Nephron progenitor cell (in vitro differentiated cells): ENCODE measurements around the gene ANO6.
A peak's percentile ranks its signal among the peaks of the same experiment; 100 is the strongest.

Experiments used
- DNase-seq: peaks from one replicate; pipeline ENCODE4 v3.0.0; 2021
- H3K27ac Mint-ChIP-seq: 2 replicates; pipeline ENCODE4 v1.8.0; 2021; ENCODE audit warnings: mild to moderate bottlenecking, moderate library complexity, mixed read lengths
- H3K27me3 Mint-ChIP-seq: 2 replicates; pipeline ENCODE4 v1.8.0; 2021; ENCODE audit warnings: mild to moderate bottlenecking, low read depth, mixed read lengths; ENCODE audit not compliant: poor library complexity
- H3K36me3 Mint-ChIP-seq: 2 replicates; pipeline ENCODE4 v1.8.0; 2021; ENCODE audit warnings: low read depth, mixed read lengths
- H3K4me1 Mint-ChIP-seq: 2 replicates; pipeline ENCODE4 v1.8.0; 2021; ENCODE audit warnings: mixed read lengths
- H3K4me3 Mint-ChIP-seq: 2 replicates; pipeline ENCODE4 v1.8.0; 2021; ENCODE audit warnings: mild to moderate bottlenecking, moderate library complexity, mixed read lengths
- H3K9me3 Mint-ChIP-seq: 2 replicates; pipeline ENCODE4 v1.8.0; 2021; ENCODE audit warnings: mild to moderate bottlenecking, moderate library complexity, mixed read lengths
- TF ChIP-seq, protein P1 (sequence below): fragments of 200-600 bp; sonication (generic); IDR thresholded peaks from 2 replicates; pipeline ENCODE4 v1.5.0; 2021; ENCODE audit warnings: antibody characterized with exemption

The ANO6 gene

DNA sequence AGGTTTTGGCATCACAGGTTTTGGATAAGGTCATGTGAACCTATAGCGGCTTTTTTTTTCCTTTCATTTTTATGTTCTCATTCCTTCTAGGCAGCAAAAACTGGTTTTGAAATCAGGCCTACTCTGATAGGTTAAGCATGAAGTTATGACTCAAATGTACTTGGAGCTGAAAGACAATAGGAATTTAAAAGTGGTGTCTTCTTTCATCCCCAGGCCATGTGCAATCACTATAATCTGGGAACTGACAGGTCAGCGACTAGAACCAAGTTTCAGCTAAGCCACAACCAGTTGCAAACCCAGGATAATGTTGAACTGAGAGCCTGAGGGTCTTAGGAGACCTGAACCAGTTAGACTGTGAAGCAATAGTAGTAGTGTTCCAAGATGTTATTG is 74.3 kb downstream of the ANO6 start:
- Mint-ChIP-seq H3K27ac (no peak overlapping the region), H3K27me3 (no peaks in the 10 kb centered on the region)
- TF ChIP-seq, protein P1, sequence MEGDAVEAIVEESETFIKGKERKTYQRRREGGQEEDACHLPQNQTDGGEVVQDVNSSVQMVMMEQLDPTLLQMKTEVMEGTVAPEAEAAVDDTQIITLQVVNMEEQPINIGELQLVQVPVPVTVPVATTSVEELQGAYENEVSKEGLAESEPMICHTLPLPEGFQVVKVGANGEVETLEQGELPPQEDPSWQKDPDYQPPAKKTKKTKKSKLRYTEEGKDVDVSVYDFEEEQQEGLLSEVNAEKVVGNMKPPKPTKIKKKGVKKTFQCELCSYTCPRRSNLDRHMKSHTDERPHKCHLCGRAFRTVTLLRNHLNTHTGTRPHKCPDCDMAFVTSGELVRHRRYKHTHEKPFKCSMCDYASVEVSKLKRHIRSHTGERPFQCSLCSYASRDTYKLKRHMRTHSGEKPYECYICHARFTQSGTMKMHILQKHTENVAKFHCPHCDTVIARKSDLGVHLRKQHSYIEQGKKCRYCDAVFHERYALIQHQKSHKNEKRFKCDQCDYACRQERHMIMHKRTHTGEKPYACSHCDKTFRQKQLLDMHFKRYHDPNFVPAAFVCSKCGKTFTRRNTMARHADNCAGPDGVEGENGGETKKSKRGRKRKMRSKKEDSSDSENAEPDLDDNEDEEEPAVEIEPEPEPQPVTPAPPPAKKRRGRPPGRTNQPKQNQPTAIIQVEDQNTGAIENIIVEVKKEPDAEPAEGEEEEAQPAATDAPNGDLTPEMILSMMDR: no peak

DNA sequence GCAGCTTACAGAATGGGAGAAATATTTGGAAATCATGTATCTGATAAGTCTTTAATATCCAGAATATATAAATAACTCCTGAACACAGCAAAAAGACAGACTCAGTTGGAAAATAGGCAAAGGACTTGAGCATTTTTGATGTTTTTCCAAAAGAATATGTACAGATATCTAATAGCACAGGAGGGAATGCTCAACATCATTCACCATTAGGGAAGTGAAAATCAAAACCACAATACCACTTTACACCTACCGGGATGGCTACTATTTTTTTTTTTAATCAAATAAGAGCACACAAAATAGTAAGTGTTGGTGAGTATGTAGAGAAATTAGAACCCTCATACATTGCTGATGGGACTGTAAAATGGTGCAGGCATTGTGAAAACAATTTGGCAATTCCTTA is 75.6 kb downstream of the ANO6 start:
- Mint-ChIP-seq H3K4me1 (no peaks in the 10 kb centered on the region), H3K4me3 (no peak overlapping the region), H3K36me3 (peaks cover 18% of the 10 kb centered on the region), H3K27ac (no peak overlapping the region), H3K9me3 (no peaks in the 10 kb centered on the region), H3K27me3 (no peaks in the 10 kb centered on the region)
- DNase-seq: no peak
- TF ChIP-seq, protein P1: no peak

More for the DNA sequence above, 74.3 kb downstream of the ANO6 start:
- Mint-ChIP-seq H3K4me3 (no peak overlapping the region), H3K36me3 (peaks cover 18% of the 10 kb centered on the region), H3K9me3 (no peaks in the 10 kb centered on the region), H3K4me1 (peaks cover under 1% of the 10 kb centered on the region)
- no peak for DNase-seq

DNA sequence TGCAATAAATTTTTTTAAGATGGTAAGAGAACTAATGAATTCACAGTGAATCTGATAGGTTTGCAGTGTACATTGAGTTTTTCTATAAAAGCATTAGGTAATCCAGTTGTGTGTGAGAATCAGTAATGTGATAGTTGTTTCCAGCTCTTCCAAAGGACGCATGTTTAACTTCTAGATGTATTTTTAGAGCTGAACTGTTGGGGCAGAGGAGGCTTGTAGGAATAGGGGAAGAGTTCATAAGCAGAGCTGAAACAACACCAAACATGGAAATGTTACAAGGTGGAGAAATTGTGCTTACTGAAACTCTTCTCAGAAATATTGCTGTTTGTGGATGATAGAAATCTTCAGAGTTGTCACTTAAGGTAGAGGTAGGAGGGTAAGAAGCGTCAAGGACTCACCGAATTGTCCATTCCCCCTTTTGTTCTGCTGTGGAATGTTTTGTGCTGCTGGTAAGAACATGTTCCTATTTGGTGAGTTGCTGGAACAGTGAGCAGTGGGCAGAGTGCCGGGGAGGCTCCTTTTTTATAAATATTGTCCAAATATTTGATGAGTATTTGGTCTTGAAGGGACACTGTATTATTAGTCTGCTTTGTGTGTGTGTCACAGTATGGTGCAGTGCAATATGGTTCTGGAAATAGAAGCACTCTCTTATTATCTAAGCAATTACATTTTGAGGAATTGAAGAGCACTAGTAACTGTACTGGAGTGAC is 76.7 kb downstream of the ANO6 start:
- Mint-ChIP-seq H3K27me3 (no peaks in the 10 kb centered on the region), H3K9me3 (no peaks in the 10 kb centered on the region), H3K4me3 (no peak overlapping the region), H3K36me3 (peaks cover 18% of the 10 kb centered on the region), H3K4me1 (no peaks in the 10 kb centered on the region), H3K27ac (peak overlapping the region; percentile 83)
- TF ChIP-seq, protein P1: no peak
- no peak for DNase-seq

DNA sequence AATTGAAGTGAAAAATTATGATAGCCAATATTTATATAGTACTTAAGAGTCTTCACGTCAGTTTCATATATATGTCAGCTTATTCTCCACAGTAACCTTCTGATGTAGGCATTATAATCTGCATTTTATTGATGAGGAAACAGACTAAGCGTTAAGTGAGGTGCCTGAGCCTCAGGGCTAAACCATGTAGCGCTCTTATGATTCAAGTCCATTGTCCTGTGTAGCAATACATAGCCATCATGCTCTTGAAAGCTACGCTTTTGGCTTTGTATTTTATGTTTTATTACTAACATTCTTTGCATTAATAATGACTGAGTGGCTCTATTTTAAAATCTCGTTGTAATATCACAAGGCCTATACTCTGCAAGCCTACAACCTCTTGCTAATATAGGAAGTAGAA is 79.0 kb downstream of the ANO6 start:
- DNase-seq: no peak
- Mint-ChIP-seq H3K27ac (no peak overlapping the region), H3K4me1 (peaks cover 16% of the 10 kb centered on the region), H3K36me3 (peaks cover 18% of the 10 kb centered on the region), H3K9me3 (no peaks in the 10 kb centered on the region), H3K4me3 (no peak overlapping the region), H3K27me3 (no peaks in the 10 kb centered on the region)
- TF ChIP-seq, protein P1: no peak

DNA sequence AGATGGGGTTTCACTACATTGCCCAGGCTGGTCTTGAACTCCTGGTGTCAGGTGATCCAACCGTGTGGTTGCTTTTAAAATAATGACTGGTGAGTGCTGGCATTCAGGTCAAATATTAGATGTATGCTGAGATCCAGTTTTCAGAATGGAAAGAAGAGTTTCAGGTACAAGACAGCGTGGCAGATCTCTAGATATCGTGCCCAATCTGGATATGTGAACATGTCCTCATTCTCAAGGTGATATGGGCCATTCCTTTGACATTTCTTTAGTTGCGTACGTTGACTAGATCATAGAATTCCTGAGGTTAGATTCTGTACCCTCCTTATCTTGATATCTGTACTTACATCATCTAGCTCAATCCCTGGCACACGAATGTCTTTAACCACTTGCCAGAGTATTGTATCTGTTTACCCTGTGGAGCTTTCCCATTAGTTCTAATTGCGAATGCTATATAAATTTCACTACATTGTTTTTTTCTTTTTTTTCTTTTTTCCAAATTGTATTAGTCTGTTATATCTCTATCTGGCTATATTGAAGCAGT is 80.2 kb downstream of the ANO6 start:
- Mint-ChIP-seq H3K27me3 (no peaks in the 10 kb centered on the region), H3K4me3 (no peak overlapping the region), H3K4me1 (peaks cover 16% of the 10 kb centered on the region), H3K36me3 (peaks cover 12% of the 10 kb centered on the region), H3K27ac (peak overlapping the region; percentile 29), H3K9me3 (no peaks in the 10 kb centered on the region)
- TF ChIP-seq, protein P1: no peak
- DNase-seq: no peak

DNA sequence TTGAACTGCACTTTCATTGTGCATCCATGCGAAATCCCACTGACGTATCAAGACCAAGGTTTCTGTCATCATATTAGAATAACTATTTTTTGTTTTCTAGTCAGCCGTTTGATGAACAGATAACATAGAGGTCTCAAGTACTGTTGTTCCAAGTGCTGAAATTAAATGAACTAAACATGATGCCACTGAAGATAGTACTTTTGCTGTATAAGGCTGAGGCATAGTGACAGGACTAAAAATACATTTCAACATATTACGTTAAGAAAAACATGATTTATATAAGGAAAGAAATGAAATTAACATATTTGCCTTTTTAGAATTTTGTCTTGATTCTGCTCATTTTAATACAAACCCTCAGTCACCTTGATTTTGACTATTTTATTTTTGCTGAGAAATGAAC is 82.2 kb downstream of the ANO6 start:
- TF ChIP-seq, protein P1: no peak
- no peak overlapping the region for H3K27ac Mint-ChIP-seq
- no peak for DNase-seq
- no peaks in the 10 kb centered on the region for H3K9me3 Mint-ChIP-seq
- H3K36me3 Mint-ChIP-seq: peaks cover under 1% of the 10 kb centered on the region
- H3K4me1 Mint-ChIP-seq: peaks cover 16% of the 10 kb centered on the region
- no peak overlapping the region for H3K4me3 Mint-ChIP-seq
- no peaks in the 10 kb centered on the region for H3K27me3 Mint-ChIP-seq
